ENCODE measurements around the gene GALNT9. TPM values are rescaled to one million over a fixed set of nuclear protein-coding genes. Genes with fewer than 3 reads are reported as not detected.

GALNT9 gene
- total RNA-seq, 1 donor from 2014 or later: 2.1 TPM

DNA sequence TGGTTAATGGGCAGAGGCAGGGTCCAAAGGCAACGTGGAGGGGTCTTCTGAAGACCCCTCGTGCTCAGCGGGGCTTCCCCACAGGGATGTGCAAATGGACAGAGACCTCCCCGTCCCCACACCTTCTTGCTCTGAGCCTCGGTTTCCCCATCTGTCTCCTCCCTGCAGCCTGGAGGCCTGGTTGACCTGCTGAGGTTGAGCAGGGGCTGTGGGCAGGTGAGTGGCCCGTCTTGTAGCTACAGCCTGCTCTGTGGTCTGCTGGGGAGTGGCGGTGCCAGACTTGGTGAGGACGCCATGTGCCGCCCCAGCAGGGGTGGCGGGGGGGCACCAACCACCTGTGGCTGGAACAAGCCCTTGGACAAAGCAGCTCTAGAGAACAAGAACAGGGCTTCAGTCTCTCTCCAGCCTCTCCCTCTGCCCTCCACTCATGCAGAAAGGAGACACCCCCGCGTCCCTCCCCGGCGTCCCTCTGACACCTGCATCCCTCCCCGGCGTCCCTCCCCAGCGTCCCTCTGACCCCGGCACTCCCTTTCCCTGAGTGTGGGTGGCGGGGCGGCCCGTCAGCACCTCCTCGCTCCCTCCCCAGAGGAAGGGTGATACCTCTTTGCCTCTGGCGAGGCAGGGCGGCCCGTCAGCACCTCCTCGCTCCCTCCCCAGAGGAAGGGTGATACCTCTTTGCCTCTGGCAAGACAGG lies 101.5 kb downstream of the GALNT9 start:
- DNase-seq (ENCODE audit: low read depth) (no peak), FAIRE-seq (no peak)
- Histone ChIP-seq H3K9ac (ENCODE audit: low read length) (no peak overlapping the region), H2AFZ (ENCODE audit: low read depth, low read length) (no peak overlapping the region), H3K4me1 (ENCODE audit: insufficient read depth, low read length) (no peaks in the 10 kb centered on the region), H3K79me2 (ENCODE audit: insufficient read depth, low read length) (no peaks in the 10 kb centered on the region), H3K4me3 (ENCODE audit: insufficient read depth, low read depth, low read length) (no peak overlapping the region), H3K4me2 (ENCODE audit: low read length) (no peak overlapping the region), H3K36me3 (ENCODE audit: insufficient read depth, low read length) (no peaks in the 10 kb centered on the region), H3K27ac (ENCODE audit: low read depth, low read length) (no peak overlapping the region), H3K9me3 (ENCODE audit: insufficient read depth, low read depth, low read length) (peaks cover 11% of the 10 kb centered on the region), H3K27me3 (ENCODE audit: insufficient read depth, low read length) (peaks cover 4% of the 10 kb centered on the region), H4K20me1 (ENCODE audit: insufficient read depth, low read length) (no peaks in the 10 kb centered on the region)
- no peak for TF ChIP-seq EZH2 (IDR thresholded peaks at IDR 0.05; ENCODE audit: insufficient read depth, low read length)
- TF ChIP-seq CTCF (IDR thresholded peaks at IDR 0.05; ENCODE audit: insufficient read depth, low read depth, low read length): no peak
- Mint-ChIP-seq H3K4me1 (ENCODE audit: low read depth, unreplicated experiment) (no peaks in the 10 kb centered on the region), H3K9me3 (ENCODE audit: unreplicated experiment) (no peaks in the 10 kb centered on the region), H3K27ac (ENCODE audit: unreplicated experiment) (no peak overlapping the region), H3K36me3 (ENCODE audit: low read depth, unreplicated experiment) (no peaks in the 10 kb centered on the region), H3K27me3 (ENCODE audit: low read depth, unreplicated experiment) (peaks cover 20% of the 10 kb centered on the region), H3K4me3 (ENCODE audit: unreplicated experiment) (no peak overlapping the region)

DNA sequence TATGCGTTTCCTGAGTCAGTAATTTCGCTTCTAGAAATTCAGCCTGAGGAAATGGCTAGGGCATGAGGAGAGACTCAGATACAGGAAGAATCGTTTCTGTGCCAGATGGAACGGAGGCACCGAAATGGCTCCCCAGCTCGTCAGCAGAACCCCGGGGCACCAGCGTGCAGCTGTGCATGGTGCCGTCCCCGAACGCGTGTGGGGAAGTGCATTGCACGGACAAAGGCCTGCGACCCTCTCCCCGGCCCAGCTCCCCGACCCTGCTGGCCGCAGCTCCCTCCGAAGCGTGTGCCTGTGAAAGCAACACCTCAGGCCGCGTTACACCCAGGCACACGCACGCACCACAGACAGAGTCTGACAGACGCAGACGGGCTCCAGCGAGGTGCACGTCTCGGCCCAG lies 102.3 kb downstream of the GALNT9 start:
- H3K36me3 ChIP-seq (ENCODE audit: insufficient read depth, low read length): no peaks in the 10 kb centered on the region
- peaks cover 11% of the 10 kb centered on the region for H3K9me3 ChIP-seq (ENCODE audit: insufficient read depth, low read depth, low read length)
- FAIRE-seq (no peak), DNase-seq (ENCODE audit: low read depth) (no peak)
- Mint-ChIP-seq H3K4me3 (ENCODE audit: unreplicated experiment) (no peak overlapping the region), H3K27ac (ENCODE audit: unreplicated experiment) (no peak overlapping the region), H3K4me1 (ENCODE audit: low read depth, unreplicated experiment) (no peaks in the 10 kb centered on the region), H3K9me3 (ENCODE audit: unreplicated experiment) (no peaks in the 10 kb centered on the region), H3K27me3 (ENCODE audit: low read depth, unreplicated experiment) (peaks cover 23% of the 10 kb centered on the region), H3K36me3 (ENCODE audit: low read depth, unreplicated experiment) (no peaks in the 10 kb centered on the region)
- no peaks in the 10 kb centered on the region for H4K20me1 ChIP-seq (ENCODE audit: insufficient read depth, low read length)
- no peak overlapping the region for H3K9ac ChIP-seq (ENCODE audit: low read length)
- no peaks in the 10 kb centered on the region for H3K79me2 ChIP-seq (ENCODE audit: insufficient read depth, low read length)
- H3K27ac ChIP-seq (ENCODE audit: low read depth, low read length): no peak overlapping the region
- no peak overlapping the region for H2AFZ ChIP-seq (ENCODE audit: low read depth, low read length)
- H3K4me1 ChIP-seq (ENCODE audit: insufficient read depth, low read length): no peaks in the 10 kb centered on the region
- no peak for TF ChIP-seq EZH2 (IDR thresholded peaks at IDR 0.05; ENCODE audit: insufficient read depth, low read length)
- no peak for TF ChIP-seq CTCF (IDR thresholded peaks at IDR 0.05; ENCODE audit: insufficient read depth, low read depth, low read length)
- H3K27me3 ChIP-seq (ENCODE audit: insufficient read depth, low read length): peaks cover 4% of the 10 kb centered on the region
- no peak overlapping the region for H3K4me3 ChIP-seq (ENCODE audit: insufficient read depth, low read depth, low read length)
- no peak overlapping the region for H3K4me2 ChIP-seq (ENCODE audit: low read length)

- no peak overlapping the region for H3K4me2 ChIP-seq (ENCODE audit: low read length)
- DNase-seq (ENCODE audit: low read depth) (no peak), FAIRE-seq (no peak)
- peaks cover 11% of the 10 kb centered on the region for H3K9me3 ChIP-seq (ENCODE audit: insufficient read depth, low read depth, low read length)
- no peak overlapping the region for H3K4me3 ChIP-seq (ENCODE audit: insufficient read depth, low read depth, low read length)
- no peak overlapping the region for H3K4me3 Mint-ChIP-seq (ENCODE audit: unreplicated experiment)
- H4K20me1 ChIP-seq (ENCODE audit: insufficient read depth, low read length): no peaks in the 10 kb centered on the region
- peaks cover 24% of the 10 kb centered on the region for H3K27me3 Mint-ChIP-seq (ENCODE audit: low read depth, unreplicated experiment)
- no peaks in the 10 kb centered on the region for H3K79me2 ChIP-seq (ENCODE audit: insufficient read depth, low read length)
- no peaks in the 10 kb centered on the region for H3K4me1 ChIP-seq (ENCODE audit: insufficient read depth, low read length)
- H3K36me3 ChIP-seq (ENCODE audit: insufficient read depth, low read length): no peaks in the 10 kb centered on the region
- TF ChIP-seq EZH2 (IDR thresholded peaks at IDR 0.05; ENCODE audit: insufficient read depth, low read length) (no peak), CTCF (IDR thresholded peaks at IDR 0.05; ENCODE audit: insufficient read depth, low read depth, low read length) (no peak)
- no peak overlapping the region for H3K27ac ChIP-seq (ENCODE audit: low read depth, low read length)
- no peak overlapping the region for H2AFZ ChIP-seq (ENCODE audit: low read depth, low read length)
- peaks cover 4% of the 10 kb centered on the region for H3K27me3 ChIP-seq (ENCODE audit: insufficient read depth, low read length)
- H3K27ac Mint-ChIP-seq (ENCODE audit: unreplicated experiment): no peak overlapping the region
- H3K36me3 Mint-ChIP-seq (ENCODE audit: low read depth, unreplicated experiment): no peaks in the 10 kb centered on the region
- no peaks in the 10 kb centered on the region for H3K9me3 Mint-ChIP-seq (ENCODE audit: unreplicated experiment)
- no peaks in the 10 kb centered on the region for H3K4me1 Mint-ChIP-seq (ENCODE audit: low read depth, unreplicated experiment)
- H3K9ac ChIP-seq (ENCODE audit: low read length): no peak overlapping the region
Observed at GRCh38 chr12:132226604-132227003, 102.8 kb downstream of the GALNT9 start.

All from astrocyte (in vitro differentiated cells and primary cell).